Retinal pigment epithelial cell (primary cell): ENCODE results near the gene STIMATE.

ENCODE experiments used
- DNase-seq: peaks from one replicate; pipeline ENCODE4 v3.0.0-alpha.2; 2010; ENCODE audit warnings: low read depth
- H3K4me3 ChIP-seq: 2 replicates; pipeline ENCODE4 v1.5.1; 2011; ENCODE audit warnings: mild to moderate bottlenecking, low read length, control low read depth, moderate library complexity
- CTCF ChIP-seq: conservative IDR thresholded peaks from 2 replicates; pipeline ENCODE4 v1.5.1; 2011; ENCODE audit warnings: low read depth, low read length, control low read depth, inconsistent platforms

STIMATE gene

GRCh38 chr3:52894756-52895155 lies 2.6 kb downstream of the STIMATE start:
- H3K4me3 ChIP-seq: no peak overlapping the region
- no peak for DNase-seq
- TF ChIP-seq CTCF: no peak

- no peak for DNase-seq
- H3K4me3 ChIP-seq: no peak overlapping the region
- TF ChIP-seq CTCF: no peak
Observed at GRCh38 chr3:52893723-52894122, 3.6 kb downstream of the STIMATE start.

GRCh38 chr3:52892625-52893311 lies 4.6 kb downstream of the STIMATE start:
- no peak overlapping the region for H3K4me3 ChIP-seq
- no peak for DNase-seq
- no peak for TF ChIP-seq CTCF

- DNase-seq: no peak
- no peak overlapping the region for H3K4me3 ChIP-seq
- no peak for TF ChIP-seq CTCF
Observed at GRCh38 chr3:52892290-52892624, 5.1 kb downstream of the STIMATE start.

- TF ChIP-seq CTCF: no peak
- DNase-seq: no peak
- no peak overlapping the region for H3K4me3 ChIP-seq
Observed at GRCh38 chr3:52891615-52892081, 5.7 kb downstream of the STIMATE start.

- H3K4me3 ChIP-seq: no peak overlapping the region
- TF ChIP-seq CTCF: no peak
- no peak for DNase-seq
Observed at GRCh38 chr3:52891164-52891563, 6.2 kb downstream of the STIMATE start.

- no peak for TF ChIP-seq CTCF
- H3K4me3 ChIP-seq: no peak overlapping the region
- DNase-seq: no peak
Observed at GRCh38 chr3:52890735-52891134, 6.6 kb downstream of the STIMATE start.
